Measurements from ENCODE around the gene INPP5A.
"Not testable (repeated sequence)": the region's sequence is repeated elsewhere in the genome, so short reads cannot be mapped to it uniquely, and the experiment has no call there.

Gene INPP5A

DNA sequence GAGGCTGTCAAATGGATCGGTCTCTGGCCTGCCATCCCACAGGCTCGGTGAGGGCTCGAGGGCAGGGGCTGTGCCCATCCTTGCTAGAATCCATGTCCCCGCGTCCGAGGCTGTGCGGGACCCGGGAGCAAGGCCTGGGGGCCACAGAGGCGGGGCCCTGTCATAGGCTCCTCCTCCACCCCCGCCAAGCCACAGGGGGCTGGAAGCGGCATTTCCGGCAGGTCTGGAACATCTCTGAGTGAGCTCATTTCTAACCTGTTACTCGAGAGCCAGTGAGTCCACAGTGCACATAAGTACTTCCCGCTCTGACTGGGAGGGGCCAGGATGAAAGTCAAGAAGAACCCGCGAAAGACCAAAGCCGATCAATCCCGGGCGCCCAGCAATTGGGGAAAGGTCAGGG is 190.7 kb downstream of the INPP5A start:
- in situ Hi-C loops (cut with MboI; ENCODE audit: low sequenced_read_pairs), result no loop called here

DNA sequence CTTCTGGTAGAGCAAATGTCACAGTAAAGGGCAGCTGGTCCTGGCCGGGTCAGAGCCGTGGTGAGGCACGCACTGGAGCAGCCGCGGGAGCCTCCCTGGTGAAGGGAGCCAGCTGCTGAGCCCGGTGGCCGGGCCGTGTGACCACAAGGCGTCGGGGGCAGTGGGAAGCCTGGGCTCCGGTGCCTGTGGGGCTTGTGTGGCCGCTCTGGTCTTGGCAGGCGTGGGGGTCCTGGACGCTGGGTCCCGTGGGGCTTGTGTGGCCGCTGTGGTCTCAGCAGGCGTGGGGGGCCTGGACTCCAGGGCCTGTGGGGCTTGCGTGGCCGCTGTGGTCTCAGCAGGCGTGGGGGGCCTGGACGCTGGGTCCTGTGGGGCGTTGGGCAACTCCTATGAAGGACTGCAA is 191.2 kb downstream of the INPP5A start:
- in situ Hi-C loops (cut with MboI; ENCODE audit: low sequenced_read_pairs), result no loop called here

DNA sequence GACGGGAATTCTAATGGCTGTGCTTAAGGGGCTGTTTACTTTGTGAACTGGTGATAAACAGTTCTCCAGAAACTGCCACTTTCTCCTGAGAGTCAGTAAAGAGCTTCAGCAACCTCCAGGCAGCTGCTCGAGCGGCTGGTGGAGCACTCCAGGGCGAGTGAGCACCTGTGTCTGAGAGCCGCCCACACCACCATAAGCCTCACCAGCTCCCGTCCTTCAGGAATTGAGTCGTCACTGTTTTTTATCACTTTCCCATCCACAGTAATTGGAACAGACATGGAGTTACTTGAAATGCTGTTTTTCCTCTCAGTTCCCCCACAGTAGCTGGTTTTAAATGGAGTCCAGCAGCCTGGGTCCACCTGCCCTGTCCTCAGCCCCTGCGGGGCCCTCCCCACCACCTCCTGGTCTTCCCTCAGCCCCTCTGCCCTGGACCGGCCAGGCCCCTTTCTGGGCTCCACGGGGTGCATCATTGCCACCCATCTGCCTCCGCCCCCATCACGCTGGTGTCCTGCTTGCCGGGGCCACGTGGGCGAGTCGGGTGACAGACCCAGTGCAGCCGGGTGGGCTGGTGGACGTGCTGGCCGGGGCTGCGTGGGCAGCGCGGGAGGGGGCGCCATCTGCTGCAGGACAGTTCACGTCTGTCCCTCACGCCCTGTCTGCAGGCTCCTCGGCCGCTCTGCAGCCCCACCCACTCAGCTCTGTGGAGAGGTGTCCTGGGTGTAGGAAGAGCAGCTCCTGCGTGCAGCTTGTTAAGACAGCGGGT is 192.4 kb downstream of the INPP5A start:
- in situ Hi-C loops (cut with MboI; ENCODE audit: low sequenced_read_pairs), result no loop called here

DNA sequence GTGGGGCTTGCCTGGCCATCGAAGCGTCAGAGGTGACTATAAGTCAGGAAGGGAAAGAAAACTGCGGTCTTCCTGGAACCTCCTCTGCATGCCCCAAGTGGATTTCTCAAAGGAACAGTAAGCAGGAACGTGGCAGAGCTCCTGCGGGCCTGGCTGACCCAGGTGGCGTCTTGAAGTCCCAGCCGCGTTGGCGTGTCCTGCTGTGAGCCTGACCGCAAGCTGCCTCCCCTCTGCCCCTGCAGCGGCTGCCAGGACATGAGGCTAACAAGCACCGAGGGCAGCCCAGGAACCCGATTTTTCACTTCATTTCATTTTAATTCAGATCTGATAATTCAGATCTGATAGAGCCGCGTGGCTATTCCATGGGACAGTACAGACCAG is 193.0 kb downstream of the INPP5A start:
- in situ Hi-C loops (cut with MboI; ENCODE audit: low sequenced_read_pairs), result no loop called here

DNA sequence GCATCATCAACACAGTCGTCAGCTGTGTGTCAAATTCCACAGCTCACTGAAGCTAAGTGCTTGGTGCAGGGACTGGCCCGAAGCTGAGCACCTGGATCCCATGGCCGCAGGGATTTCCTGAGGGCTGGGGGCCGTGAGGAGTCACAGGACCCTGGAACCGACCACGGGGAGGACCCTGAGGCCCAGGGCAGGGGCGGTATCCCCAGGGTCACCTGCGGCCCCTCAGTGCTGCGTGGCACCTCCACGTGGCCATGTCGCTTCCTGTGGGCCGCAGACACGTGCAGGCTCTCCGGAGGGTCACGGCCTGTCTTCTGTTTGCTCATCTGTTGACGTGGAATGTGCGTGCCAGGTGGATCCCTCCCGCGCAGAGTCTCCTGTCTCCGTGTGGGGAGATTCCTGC is 194.9 kb downstream of the INPP5A start:
- in situ Hi-C loops (cut with MboI; ENCODE audit: low sequenced_read_pairs), result no loop called here

DNA sequence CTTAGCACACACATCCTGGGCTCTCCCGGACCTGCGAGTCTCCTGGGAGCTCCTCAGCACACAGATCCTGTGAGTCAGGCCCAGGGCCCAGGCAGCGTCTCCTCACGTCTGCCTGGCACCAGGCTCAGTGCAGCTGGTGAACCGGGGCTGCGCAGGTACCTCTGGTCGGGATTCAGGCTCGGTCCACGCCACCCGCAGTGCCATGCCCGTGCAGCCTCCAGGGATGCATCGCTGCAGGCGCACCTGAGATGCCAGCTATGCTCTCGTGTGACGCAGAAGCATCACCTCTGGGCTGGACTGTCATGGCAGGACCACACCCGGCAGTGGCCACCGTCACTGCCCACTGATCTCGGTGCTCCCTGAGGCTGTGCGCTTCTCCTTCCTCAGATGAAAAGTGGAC is 196.3 kb downstream of the INPP5A start:
- in situ Hi-C loops (cut with MboI; ENCODE audit: low sequenced_read_pairs), result no loop called here

DNA sequence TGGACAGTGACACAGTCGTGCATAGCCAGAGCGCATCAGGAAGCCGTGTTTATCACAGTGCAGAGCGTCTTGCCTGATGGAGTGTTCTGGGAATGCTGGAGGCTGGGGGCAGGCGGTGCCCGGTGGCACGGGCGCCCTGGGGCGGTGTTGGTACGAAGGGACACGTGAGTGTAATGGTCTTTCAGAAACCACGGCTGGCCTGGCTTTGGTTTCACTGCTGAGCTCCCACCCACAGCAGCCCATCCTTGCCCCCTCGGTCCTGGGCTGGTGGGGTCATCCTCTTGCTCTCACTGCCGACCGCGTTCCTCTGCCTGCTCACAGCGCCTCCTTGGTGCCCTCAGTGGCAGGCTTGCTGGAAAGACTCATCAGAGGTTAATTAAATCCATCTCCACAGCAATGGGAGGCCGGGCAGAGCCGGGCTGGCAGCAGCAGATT is 197.8 kb downstream of the INPP5A start:
- in situ Hi-C loops (cut with MboI; ENCODE audit: low sequenced_read_pairs), result no loop called here

DNA sequence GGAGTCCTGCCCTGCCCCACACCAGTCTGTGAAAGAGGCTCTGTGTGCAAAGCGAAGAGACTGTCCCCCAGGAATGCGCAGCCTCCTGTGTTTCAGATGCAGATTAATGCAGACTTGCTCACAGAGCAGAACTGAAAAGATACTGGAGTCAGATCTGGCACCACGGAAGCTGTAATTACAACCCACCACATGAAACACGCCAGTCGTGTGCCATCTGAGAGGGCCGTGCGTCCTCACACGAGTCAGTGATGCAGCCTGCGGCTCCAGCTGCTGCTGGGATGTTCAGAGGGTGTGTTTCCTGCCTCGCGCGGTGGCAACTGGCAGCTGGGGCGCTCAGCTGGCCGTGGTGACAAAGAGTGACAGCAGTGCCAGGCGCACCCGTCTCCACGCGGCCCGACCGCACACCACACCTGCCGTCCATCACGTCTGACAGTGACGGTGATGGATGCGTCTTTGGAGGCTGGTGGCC is 198.4 kb downstream of the INPP5A start:
- in situ Hi-C loops (cut with MboI; ENCODE audit: low sequenced_read_pairs), result no loop called here

DNA sequence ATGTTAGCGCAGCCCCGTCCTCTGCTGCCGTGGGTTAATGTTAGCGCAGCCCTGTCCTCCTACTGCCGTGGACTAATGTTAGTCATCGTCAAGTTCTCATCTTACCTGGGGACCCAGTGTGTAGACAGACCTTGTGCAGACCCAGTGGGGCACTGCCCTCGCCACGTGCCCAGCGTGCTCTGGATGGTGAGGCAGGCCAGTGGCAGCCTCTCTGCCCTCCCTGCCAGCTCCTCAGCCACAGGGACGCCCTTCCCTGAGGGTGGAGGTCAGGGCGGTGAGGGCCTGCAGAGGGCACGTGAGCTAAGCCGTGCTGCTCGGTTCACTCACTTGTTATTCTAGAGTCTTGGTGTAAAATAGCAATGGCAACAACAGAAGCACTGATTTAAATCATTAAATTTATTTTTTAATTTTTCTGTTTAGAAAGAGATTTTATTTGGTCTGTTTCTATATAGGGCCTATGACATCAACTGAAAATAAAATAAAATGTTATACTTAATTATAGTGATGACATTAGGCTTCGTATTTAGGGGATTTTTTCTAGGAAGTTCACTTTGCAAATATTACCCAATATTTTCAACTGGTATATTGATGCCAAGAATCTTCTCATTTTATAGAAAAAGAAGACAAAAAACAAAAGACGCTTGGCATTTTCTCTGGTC is 199.9 kb downstream of the INPP5A start:
- in situ Hi-C loops (cut with MboI; ENCODE audit: low sequenced_read_pairs), result no loop called here

DNA sequence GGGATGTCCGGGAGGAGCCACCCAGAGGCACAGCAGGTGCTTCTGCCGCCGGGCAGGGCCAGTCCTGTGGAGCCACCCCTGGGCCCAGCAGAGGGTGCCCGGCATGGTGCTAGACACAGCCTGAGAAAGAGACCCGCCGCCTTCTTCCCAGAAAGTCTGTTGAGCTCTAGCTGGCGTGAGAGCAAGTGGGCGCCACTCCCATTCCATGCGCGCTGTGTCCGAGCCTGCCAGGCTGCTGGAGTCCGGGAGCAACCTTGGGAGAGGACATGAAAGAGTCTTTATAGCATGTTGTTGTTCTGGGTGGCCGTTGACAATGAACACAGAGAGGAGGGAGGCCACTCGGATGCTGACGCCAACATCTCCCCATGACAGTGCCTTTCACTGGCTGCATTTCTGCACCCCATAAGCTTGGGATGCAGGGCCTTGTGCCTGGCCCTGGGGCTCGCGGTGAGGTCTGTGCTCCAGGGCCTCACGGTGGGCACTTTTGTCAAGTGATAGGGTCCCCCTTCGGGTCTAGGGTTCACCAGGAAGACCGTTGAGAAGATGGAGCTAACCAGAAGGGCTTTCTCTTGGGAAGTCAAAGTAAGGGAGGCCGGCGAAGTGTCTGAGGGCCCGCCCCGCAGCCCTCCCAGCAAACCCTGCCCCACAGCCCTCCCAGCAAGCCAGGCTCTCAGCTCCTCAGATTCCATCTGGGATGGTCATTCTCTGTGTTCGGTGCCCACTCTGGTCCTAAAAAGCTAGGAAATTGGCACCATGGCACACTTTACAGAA is 201.1 kb downstream of the INPP5A start:
- in situ Hi-C loops (cut with MboI; ENCODE audit: low sequenced_read_pairs), result no loop called here

DNA sequence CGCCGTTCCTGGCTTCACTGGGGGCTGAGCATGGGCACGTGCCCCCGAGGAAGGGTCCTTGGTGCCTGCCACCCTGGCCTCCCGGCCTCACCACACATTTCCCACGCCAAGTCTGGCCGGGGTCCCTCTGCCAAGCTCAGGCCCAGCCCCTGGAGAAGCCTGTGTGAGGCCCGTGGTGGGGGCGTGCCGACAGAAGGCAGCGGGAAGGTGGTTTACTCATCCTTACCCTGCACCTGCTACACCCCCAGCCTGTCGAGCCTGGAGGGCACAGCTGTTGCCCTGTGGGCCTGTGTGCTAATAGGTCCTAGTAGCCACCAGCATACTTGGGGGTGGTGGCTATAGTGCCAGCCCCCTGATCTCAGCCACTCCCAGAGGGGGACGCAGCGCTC is 201.6 kb downstream of the INPP5A start:
- in situ Hi-C loops (cut with MboI; ENCODE audit: low sequenced_read_pairs), result no loop called here

DNA sequence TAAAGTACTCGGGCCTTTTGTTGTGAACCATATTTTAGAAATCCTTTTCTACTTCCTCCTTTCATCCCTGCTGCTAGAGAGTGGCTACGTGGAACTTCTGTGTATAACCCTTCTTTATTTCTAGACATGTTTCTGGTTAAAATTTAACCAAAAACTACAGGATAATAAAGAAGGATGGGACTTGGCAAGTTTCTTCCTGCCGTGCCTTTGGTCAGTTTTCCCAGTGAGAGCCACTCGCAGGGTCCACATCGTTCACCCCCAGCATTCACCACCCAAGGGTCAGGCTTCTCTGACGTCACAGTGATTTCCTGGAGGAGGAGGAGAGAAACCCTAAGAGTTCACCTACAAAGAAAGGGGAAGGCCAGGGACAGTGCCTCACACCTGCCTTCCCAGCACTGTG is 203.0 kb downstream of the INPP5A start:
- in situ Hi-C loops (cut with MboI; ENCODE audit: low sequenced_read_pairs), result no loop called here

DNA sequence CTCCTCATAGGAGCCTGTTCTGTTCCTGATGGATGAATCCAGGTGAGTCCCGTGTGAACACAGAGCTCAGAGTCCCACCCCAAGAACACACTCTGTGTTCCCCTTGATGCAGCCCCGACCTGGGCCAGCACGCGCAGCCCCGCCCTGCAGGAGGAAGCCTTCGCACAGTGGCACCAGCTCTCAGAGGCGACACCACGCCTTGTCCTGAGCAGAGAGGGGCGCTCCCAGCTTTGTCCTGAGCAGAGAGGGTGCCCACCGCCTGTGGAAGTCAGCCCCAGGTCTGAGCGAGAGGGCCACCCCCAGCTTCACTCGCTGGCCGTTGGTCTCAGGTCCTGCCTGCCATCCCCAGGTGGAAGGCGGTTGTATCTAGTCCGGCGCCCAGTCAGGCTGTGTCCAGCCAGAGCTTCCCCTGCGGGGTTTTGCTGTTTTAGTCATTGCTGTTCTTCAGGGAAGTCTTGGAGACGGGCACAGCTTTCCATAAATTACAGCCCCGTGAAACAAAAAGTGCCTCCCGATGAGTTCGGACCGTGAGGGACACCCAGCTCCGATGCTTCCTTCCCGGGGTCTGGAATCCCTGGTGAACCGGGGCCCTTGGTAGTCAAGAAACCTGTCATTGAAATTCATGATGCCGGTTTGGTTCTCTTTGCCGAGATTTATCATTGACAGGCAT is 204.7 kb downstream of the INPP5A start:
- in situ Hi-C loops (cut with MboI; ENCODE audit: low sequenced_read_pairs), result no loop called here

DNA sequence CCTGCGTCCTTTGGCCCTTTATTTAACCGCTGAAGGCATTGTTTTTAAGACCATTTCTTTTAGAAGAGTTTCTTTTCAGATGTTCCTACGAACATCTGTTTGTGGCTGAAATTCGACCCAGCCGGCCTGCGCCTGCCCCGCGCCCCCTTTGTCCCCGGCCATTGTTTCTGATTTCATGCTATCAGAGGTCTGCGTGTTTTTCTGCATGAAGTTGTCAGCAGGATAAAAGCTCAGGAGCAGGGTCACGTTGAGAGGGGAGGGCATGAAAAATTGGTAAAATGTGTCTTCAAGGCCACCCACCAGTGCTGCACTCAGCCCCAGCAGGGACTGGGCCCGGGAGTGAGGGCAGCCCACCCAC is 205.2 kb downstream of the INPP5A start:
- in situ Hi-C loops (cut with MboI; ENCODE audit: low sequenced_read_pairs), result no loop called here

DNA sequence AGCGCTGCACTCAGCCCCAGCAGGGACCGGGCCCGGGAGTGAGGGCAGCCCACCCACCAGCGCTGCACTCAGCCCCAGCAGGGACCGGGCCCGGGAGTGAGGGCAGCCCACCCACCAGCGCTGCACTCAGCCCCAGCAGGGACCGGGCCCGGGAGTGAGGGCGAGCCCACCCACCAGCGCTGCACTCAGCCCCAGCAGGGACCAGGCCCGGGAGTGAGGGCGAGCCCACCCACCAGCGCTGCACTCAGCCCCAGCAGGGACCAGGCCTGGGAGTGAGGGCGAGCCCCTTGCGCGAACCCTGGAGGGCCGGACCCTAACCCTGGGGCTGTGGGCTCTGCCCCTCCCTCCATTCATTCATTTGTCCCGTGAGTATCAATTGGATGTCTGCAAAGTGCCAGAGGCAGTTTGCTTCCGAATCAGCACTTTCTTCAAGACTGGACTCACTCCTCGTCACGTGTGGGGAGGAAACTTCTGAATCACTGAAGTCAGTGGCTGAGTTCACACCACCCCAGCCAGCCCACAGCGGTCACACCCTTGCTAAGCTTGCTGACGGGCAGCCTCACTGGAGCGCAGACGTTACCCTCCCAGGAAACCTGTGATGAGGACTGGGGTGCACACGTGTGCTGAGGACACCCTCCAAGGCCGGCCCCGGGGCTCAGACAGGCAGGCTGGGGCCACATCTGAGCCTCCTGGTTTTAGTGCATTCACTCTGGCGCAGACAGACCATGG is 205.8 kb downstream of the INPP5A start:
- in situ Hi-C loops (cut with MboI; ENCODE audit: low sequenced_read_pairs), result not testable (repeated sequence)

DNA sequence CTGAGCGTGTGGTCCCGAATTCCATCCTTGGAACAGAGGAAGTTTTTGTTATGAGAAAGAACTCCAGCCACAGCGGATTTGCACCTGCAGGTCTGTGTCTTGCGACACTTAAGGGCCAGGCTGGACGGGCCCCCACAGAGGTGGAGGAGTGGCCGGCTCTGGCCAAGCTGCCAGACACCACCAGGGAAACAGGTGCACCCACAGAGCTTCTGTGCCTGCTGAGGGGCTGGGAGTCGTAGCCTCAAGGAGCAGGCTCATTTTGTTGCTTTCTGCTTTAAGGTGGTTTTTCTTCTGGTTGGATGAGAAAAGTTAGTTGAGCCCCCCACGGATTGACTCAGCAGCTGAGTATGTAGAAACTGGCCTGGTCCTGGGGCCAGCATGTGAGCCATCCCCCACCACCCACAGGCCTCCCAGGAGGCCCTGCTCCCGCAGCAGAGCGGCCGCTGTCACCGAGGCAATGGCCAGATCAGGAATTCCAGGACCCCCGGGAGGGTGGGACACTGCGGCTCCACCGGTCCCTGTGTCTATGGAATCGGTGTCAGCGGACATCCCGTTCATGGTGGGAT is 206.4 kb downstream of the INPP5A start:
- in situ Hi-C loops (cut with MboI; ENCODE audit: low sequenced_read_pairs), result no loop called here

DNA sequence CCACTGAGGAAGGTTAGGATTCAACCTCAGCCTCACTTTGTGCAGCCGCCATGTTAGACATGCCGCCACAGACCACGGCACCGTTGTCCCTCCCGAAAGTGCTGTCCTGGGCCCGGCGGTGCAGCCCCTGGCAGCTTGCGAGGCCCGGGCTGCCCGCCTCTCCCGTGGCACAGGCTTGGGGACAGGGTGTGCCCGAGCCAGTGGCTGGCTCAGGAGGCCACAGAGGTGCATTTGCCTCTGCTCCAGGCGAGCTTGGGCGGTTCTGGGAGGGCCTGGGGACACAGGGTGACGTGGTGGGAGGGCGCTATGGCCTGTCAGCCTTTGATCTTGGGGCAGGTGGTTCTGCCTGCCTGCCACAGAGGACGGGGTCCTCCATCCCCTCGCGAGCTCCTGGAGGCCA is 207.3 kb downstream of the INPP5A start:
- in situ Hi-C loops (cut with MboI; ENCODE audit: low sequenced_read_pairs), result no loop called here

DNA sequence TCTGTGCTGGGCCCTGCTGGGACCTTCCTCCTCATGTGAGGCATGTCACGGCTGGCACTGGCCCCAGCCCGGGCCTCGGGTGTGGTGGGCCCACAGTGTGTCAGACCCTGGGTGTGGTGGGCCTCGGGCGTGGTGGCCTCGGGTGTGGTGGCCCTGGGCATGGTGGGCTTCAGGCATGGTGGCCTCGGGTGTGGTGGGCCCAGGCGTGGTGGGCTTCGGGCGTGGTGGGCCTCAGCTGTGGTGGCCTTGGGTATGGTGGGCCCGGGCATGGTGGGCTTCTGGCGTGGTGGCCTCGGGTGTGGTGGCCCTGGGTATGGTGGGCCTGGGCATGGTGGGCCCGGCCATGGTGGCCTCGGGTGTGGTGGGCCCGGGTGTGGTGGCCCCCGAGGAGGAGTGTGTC is 207.9 kb downstream of the INPP5A start:
- in situ Hi-C loops (cut with MboI; ENCODE audit: low sequenced_read_pairs), result no loop called here

DNA sequence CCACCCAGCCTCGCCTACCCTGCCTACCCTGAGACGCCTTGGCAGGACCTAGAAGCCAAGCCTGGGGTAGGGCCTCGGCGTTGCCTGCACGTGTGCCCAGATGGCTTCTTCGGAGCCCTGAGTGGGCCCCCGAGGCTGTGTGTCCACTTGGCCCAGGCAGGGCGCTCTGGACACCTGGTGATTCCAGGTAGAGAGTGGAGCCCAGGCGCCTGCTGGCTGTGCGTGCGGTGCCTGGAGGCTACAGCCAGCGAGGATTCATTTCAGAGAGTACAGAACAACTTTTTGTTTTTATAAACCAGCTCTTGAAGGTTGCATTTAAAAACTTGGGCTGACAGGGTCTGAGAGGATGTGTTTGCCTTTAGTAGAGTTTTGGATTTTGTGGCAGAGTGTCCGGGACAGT is 208.4 kb downstream of the INPP5A start:
- in situ Hi-C loops (cut with MboI; ENCODE audit: low sequenced_read_pairs), result no loop called here

DNA sequence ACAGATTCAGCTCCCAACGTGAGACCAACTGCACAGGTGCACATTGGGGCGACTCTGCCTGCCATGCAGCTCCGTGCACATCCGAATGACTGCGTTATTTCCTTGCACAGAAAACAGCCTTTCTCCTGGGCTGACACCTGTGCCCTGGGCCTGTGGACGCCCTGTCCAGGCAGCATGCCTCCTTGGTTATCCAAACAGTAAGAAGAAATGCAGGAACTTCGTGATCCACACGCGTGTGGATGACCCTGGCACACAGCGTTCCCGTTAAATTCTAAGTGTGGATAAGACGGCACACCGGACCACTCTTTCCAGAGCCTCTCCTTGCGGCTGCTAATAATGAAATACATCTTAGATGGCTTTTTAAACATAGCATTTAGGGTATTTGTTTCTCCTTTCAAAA is 208.8 kb downstream of the INPP5A start:
- in situ Hi-C loops (cut with MboI; ENCODE audit: low sequenced_read_pairs), result no loop called here

Data from HL-60/S4 treated with phorbol 12-myristate 13-acetate at 8.2 ng/mL for 4 days and 3 days (cell line).